IMR-90 (cell line): ENCODE results near the gene VGLL1. TPM values are rescaled to one million over a fixed set of nuclear protein-coding genes. Genes with fewer than 3 reads are reported as not detected.

ENCODE experiments used
- ATAC-seq: fragments of 200-7000 bp; cut with Tn5 transposase; 2 replicates; pipeline ENCODE4 v1.9.1; 2020; ENCODE audit warnings: low read depth, mild to moderate bottlenecking, moderate library complexity
- BruUV-seq: library from RNA; stranded (reverse); fragments of 400-500 nt; replicated peaks from 2 replicates; lab custom pipeline; 2021; lab: Mats Ljungman, UMichigan
- CTCF ChIA-PET: fragments of 300-600 bp; formaldehyde crosslinking; extraction: SDS; loops from one replicate; lab custom pipeline; 2021; ENCODE audit warnings: antibody characterized with exemption; lab: Yijun Ruan, JAX
- POLR2A ChIA-PET: fragments of 300-600 bp; sonication (Branson Sonifier 250); formaldehyde crosslinking; loops from one replicate; lab custom pipeline; 2022; ENCODE audit warnings: antibody characterized with exemption; ENCODE audit not compliant: unreplicated experiment; lab: Charles Lee
- DNase-seq: peaks from one replicate; pipeline ENCODE4 v3.0.0; 2013
- H2AFZ ChIP-seq: replicated peaks from 2 replicates; pipeline ENCODE3; 2013; ENCODE audit warnings: low read length, mild to moderate bottlenecking; ENCODE audit not compliant: poor library complexity
- H2AK5ac ChIP-seq: 2 replicates; pipeline ENCODE4 v1.6.1; 2013; ENCODE audit warnings: low read depth, low read length, inconsistent platforms
- H2AK9ac ChIP-seq: replicated peaks from 2 replicates; pipeline ENCODE3; 2013; ENCODE audit warnings: mild to moderate bottlenecking, low read depth, low read length, moderate library complexity; ENCODE audit not compliant: poor library complexity
- H2BK120ac ChIP-seq: 2 replicates; pipeline ENCODE4 v1.6.1; 2013; ENCODE audit warnings: low read depth, low read length, inconsistent platforms
- H2BK15ac ChIP-seq: 3 replicates; pipeline ENCODE4 v1.6.1; 2013; ENCODE audit warnings: low read depth, low read length, inconsistent platforms
- H2BK20ac ChIP-seq: 2 replicates; pipeline ENCODE4 v1.6.1; 2013; ENCODE audit warnings: low read depth, mild to moderate bottlenecking, inconsistent platforms, low read length, moderate library complexity
- H2BK5ac ChIP-seq: 2 replicates; pipeline ENCODE4 v1.6.1; 2013; ENCODE audit warnings: mild to moderate bottlenecking, low read depth, low read length, inconsistent platforms; ENCODE audit not compliant: poor library complexity, severe bottlenecking
- H3K14ac ChIP-seq: replicated peaks from 2 replicates; pipeline ENCODE4 v1.6.1; 2013; ENCODE audit warnings: low read depth, low read length, inconsistent platforms
- H3K18ac ChIP-seq: 2 replicates; pipeline ENCODE4 v1.6.1; 2013; ENCODE audit warnings: low read depth, low read length, control low read depth
- H3K23ac ChIP-seq: 2 replicates; pipeline ENCODE4 v1.6.1; 2013; ENCODE audit warnings: low read depth, low read length, inconsistent platforms
- H3K27ac ChIP-seq: 2 replicates; pipeline ENCODE4 v1.5.1; 2013; ENCODE audit warnings: mild to moderate bottlenecking, control low read depth, low read length; ENCODE audit not compliant: insufficient read depth
- H3K27me3 ChIP-seq: 2 replicates; pipeline ENCODE4 v1.6.1; 2013; ENCODE audit warnings: low read length; ENCODE audit not compliant: control insufficient read depth, insufficient read depth
- H3K36me3 ChIP-seq: 2 replicates; pipeline ENCODE4 v1.6.1; 2013; ENCODE audit warnings: low read length, mixed read lengths; ENCODE audit not compliant: control insufficient read depth, insufficient read depth
- H3K4ac ChIP-seq: 2 replicates; pipeline ENCODE4 v1.6.1; 2013; ENCODE audit warnings: low read depth, low read length, inconsistent platforms
- H3K4me1 ChIP-seq: 2 replicates; pipeline ENCODE4 v1.6.1; 2013; ENCODE audit warnings: low read length, mixed read lengths; ENCODE audit not compliant: control insufficient read depth, insufficient read depth
- H3K4me2 ChIP-seq: 2 replicates; pipeline ENCODE4 v1.6.1; 2013; ENCODE audit warnings: low read depth, mild to moderate bottlenecking, control low read depth, low read length, moderate library complexity
- H3K4me3 ChIP-seq: 2 replicates; pipeline ENCODE4 v1.5.1; 2013; ENCODE audit warnings: low read depth, mild to moderate bottlenecking, control low read depth, low read length, moderate library complexity; ENCODE audit not compliant: insufficient read depth
- H3K56ac ChIP-seq: 2 replicates; pipeline ENCODE4 v1.6.1; 2013; ENCODE audit warnings: low read length, inconsistent platforms; ENCODE audit not compliant: insufficient read depth; ENCODE audit errors: extremely low read depth
- H3K79me1 ChIP-seq, 2 experiments: 2 replicates each; pipeline ENCODE4 v1.6.1; 2013; ENCODE audit warnings: low read length in 2 of 2, inconsistent platforms in 1 of 2, low read depth in 1 of 2
- H3K9ac ChIP-seq: 2 replicates; pipeline ENCODE4 v1.6.1; 2013; ENCODE audit warnings: low read depth, low read length, control low read depth
- H3K9me1 ChIP-seq: 2 replicates; pipeline ENCODE4 v1.6.1; 2013; ENCODE audit warnings: low read length, inconsistent platforms; ENCODE audit not compliant: insufficient read depth
- H3K9me3 ChIP-seq: 2 replicates; pipeline ENCODE4 v1.6.1; 2013; ENCODE audit warnings: low read length; ENCODE audit not compliant: control insufficient read depth, insufficient read depth
- H4K20me1 ChIP-seq: 2 replicates; pipeline ENCODE4 v1.6.1; 2013; ENCODE audit warnings: low read length, inconsistent platforms; ENCODE audit not compliant: insufficient read depth
- H4K5ac ChIP-seq: 2 replicates; pipeline ENCODE4 v1.6.1; 2013; ENCODE audit warnings: mild to moderate bottlenecking, low read depth, low read length, control low read depth
- H4K8ac ChIP-seq, 2 experiments: 2 replicates each; pipeline ENCODE4 v1.6.1; 2013; ENCODE audit warnings: low read depth in 2 of 2, low read length in 2 of 2, control low read depth in 1 of 2, inconsistent platforms in 1 of 2
- H4K91ac ChIP-seq: 2 replicates; pipeline ENCODE4 v1.6.1; 2013; ENCODE audit warnings: low read depth, low read length, inconsistent platforms; ENCODE audit not compliant: insufficient read depth
- BHLHE40 ChIP-seq: fragments of 150-350 bp; IDR thresholded peaks from 2 replicates; pipeline ENCODE4 v1.6.1; 2016; ENCODE audit warnings: mild to moderate bottlenecking, low read depth, low read length
- CEBPB ChIP-seq: IDR thresholded peaks from 2 replicates; pipeline ENCODE4 v1.6.1; 2012; ENCODE audit warnings: low read depth, low read length, improper control_type of control experiment
- CHD1 ChIP-seq: IDR thresholded peaks from 2 replicates; pipeline ENCODE4 v1.6.1; 2012; ENCODE audit warnings: low read depth, low read length, improper control_type of control experiment
- CTCF ChIP-seq: conservative IDR thresholded peaks from 2 replicates; pipeline ENCODE4 v1.5.1; 2012; ENCODE audit warnings: mild to moderate bottlenecking, low read depth, low read length, improper control_type of control experiment
- FOS ChIP-seq: fragments of 150-350 bp; IDR thresholded peaks from 2 replicates; pipeline ENCODE4 v1.6.1; 2016; ENCODE audit warnings: low read depth, low read length
- MAFK ChIP-seq: IDR thresholded peaks from 2 replicates; pipeline ENCODE4 v1.6.1; 2012; ENCODE audit warnings: low read depth, low read length, improper control_type of control experiment
- MAZ ChIP-seq: IDR thresholded peaks from 2 replicates; pipeline ENCODE4 v1.6.1; 2012; ENCODE audit warnings: low read depth, mild to moderate bottlenecking, low read length, improper control_type of control experiment, moderate library complexity, borderline replicate concordance
- NFE2L2 ChIP-seq: fragments of 150-350 bp; IDR thresholded peaks from 2 replicates; pipeline ENCODE4 v1.6.1; 2016; ENCODE audit warnings: low read depth, mild to moderate bottlenecking, low read length
- POLR2A ChIP-seq: IDR thresholded peaks from 2 replicates; pipeline ENCODE4 v1.6.1; 2012; ENCODE audit warnings: mild to moderate bottlenecking, low read depth, low read length
- RAD21 ChIP-seq: IDR thresholded peaks from 2 replicates; pipeline ENCODE4 v1.6.1; 2012; ENCODE audit warnings: low read length, improper control_type of control experiment
- RCOR1 ChIP-seq: IDR thresholded peaks from 2 replicates; pipeline ENCODE4 v1.6.1; 2012; ENCODE audit warnings: mild to moderate bottlenecking, low read length, improper control_type of control experiment; ENCODE audit not compliant: insufficient replicate concordance
- RFX5 ChIP-seq: IDR thresholded peaks from 2 replicates; pipeline ENCODE4 v1.8.0; 2012; ENCODE audit warnings: low read depth, mild to moderate bottlenecking, low read length, moderate library complexity
- SMC3 ChIP-seq: fragments of 150-350 bp; IDR thresholded peaks from 2 replicates; pipeline ENCODE4 v1.6.1; 2016; ENCODE audit warnings: low read depth, mild to moderate bottlenecking, antibody characterized with exemption, low read length, moderate library complexity
- USF2 ChIP-seq: fragments of 150-350 bp; IDR thresholded peaks from 2 replicates; pipeline ENCODE4 v1.6.1; 2017; ENCODE audit warnings: mild to moderate bottlenecking, antibody characterized with exemption, low read length, low read depth
- WGBS, 2 experiments: methylation state at CpG; one replicate each; pipeline versions ENCODE4 v1.1.5 to v1.1.7; 2013; ENCODE audit warnings: missing lambda C conversion rate in 2 of 2; ENCODE audit not compliant: insufficient read length in 1 of 2; ENCODE audit errors: extremely low coverage in 2 of 2; 5-methylcytosine and 5-hydroxymethylcytosine counted together
- dilution Hi-C: fragments of 300-500 bp; cut with HindIII; formaldehyde crosslinking; loops from one replicate; pipeline ENCODE4 v1.14.3; 2018; ENCODE audit warnings: low sequenced_read_pairs; ENCODE audit not compliant: unreplicated experiment
- in situ Hi-C: fragments of 300-500 bp; cut with MboI; formaldehyde crosslinking; loops from 3 replicates; pipeline ENCODE4 v1.14.3; 2019; ENCODE audit warnings: low sequenced_read_pairs, inconsistent platforms, mixed read lengths
- intact Hi-C: fragments of 100-400 bp; cut with micrococcal nuclease; formaldehyde crosslinking; loops from 2 replicates; pipeline ENCODE4 v1.10.0; 2022
- polyA plus RNA-seq, 3 experiments: library from polyadenylated mRNA; depleted of rRNA; stranded (reverse); fragments of >200 nt; gene quantifications; 2 replicates each; pipeline ENCODE4 v1.2.3, GENCODE V29; 2012; ENCODE audit warnings: low replicate concordance in 1 of 3
- total RNA-seq: library from RNA; depleted of rRNA; stranded (reverse); fragments of >200 nt; gene quantifications from 2 replicates; pipeline ENCODE4 v1.2.3, GENCODE V29; 2012

Gene VGLL1
- total and polyA plus RNA-seq, 2 of the 4 experiments (the other 2 are of a cell fraction), result not detected

GRCh38 chrX:136493011-136493410 is 39.0 kb upstream of the VGLL1 start:
- Histone ChIP-seq H3K27me3 (peaks cover 8% of the 10 kb centered on the region), H2BK5ac (no peak overlapping the region), H3K4me2 (no peak overlapping the region), H3K18ac (no peak overlapping the region), H2BK15ac (no peak overlapping the region), H2BK120ac (no peak overlapping the region), H3K79me1 (no peaks in the 10 kb centered on the region), H3K9me1 (0 out of 2 replicates have a peak, but pooled peaks cover 3% of the 10 kb centered on the region), H2AFZ (no peak overlapping the region), H3K4me3 (no peak overlapping the region), H3K14ac (no peak overlapping the region), H2AK9ac (no peak overlapping the region), H2AK5ac (no peak overlapping the region), H4K20me1 (peaks cover 2% of the 10 kb centered on the region), H3K9me3 (no peaks in the 10 kb centered on the region), H4K91ac (no peak overlapping the region), H3K36me3 (no peaks in the 10 kb centered on the region), H3K9ac (no peak overlapping the region), H4K5ac (no peak overlapping the region), H3K27ac (no peak overlapping the region), H3K4me1 (no peaks in the 10 kb centered on the region), H3K23ac (no peak overlapping the region), H2BK20ac (no peak overlapping the region), H3K56ac (no peak overlapping the region), H4K8ac (no peak overlapping the region), H3K4ac (no peak overlapping the region)
- ChIA-PET CTCF (no interaction called here), POLR2A (no interaction called here)
- ATAC-seq (no peak), DNase-seq (no peak)
- WGBS, 2 experiments, result no CpG with 5 or more reads among the region's 1 CpG
- in situ Hi-C loops (loop anchor here (25.0 kb wide), 1 partner anchor 506 kb away; the partner anchor contains the start of gene SLC9A6), intact Hi-C loops (loop anchor here (10.0 kb wide), 1 partner anchor 442 kb away; no protein-coding TSS in a partner anchor), dilution Hi-C loops (no loop called here)
- TF ChIP-seq NFE2L2, result no peak
- no peak for TF ChIP-seq CTCF
- TF ChIP-seq CHD1, result no peak
- no peak for TF ChIP-seq CEBPB
- TF ChIP-seq POLR2A, result no peak
- no peak for TF ChIP-seq SMC3
- no peak for TF ChIP-seq RFX5
- TF ChIP-seq USF2, result no peak
- TF ChIP-seq RAD21, result no peak
- no peak for TF ChIP-seq BHLHE40
- no peak for TF ChIP-seq RCOR1
- TF ChIP-seq FOS, result no peak
- TF ChIP-seq MAFK, result no peak
- no peak for TF ChIP-seq MAZ
- BruUV-seq, result no TSS peak
